GM21390 (cell line): ENCODE results near the gene SLC34A1.
"Not testable (repeated sequence)": the region's sequence is repeated elsewhere in the genome, so short reads cannot be mapped to it uniquely, and the experiment has no call there.

Experiments used
- ATAC-seq: cut with Tn5 transposase; IDR thresholded peaks from one replicate; pipeline ENCODE4 v1.9.1; 2021; ENCODE audit not compliant: unreplicated experiment

Gene SLC34A1, protein sequence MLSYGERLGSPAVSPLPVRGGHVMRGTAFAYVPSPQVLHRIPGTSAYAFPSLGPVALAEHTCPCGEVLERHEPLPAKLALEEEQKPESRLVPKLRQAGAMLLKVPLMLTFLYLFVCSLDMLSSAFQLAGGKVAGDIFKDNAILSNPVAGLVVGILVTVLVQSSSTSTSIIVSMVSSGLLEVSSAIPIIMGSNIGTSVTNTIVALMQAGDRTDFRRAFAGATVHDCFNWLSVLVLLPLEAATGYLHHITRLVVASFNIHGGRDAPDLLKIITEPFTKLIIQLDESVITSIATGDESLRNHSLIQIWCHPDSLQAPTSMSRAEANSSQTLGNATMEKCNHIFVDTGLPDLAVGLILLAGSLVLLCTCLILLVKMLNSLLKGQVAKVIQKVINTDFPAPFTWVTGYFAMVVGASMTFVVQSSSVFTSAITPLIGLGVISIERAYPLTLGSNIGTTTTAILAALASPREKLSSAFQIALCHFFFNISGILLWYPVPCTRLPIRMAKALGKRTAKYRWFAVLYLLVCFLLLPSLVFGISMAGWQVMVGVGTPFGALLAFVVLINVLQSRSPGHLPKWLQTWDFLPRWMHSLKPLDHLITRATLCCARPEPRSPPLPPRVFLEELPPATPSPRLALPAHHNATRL

DNA sequence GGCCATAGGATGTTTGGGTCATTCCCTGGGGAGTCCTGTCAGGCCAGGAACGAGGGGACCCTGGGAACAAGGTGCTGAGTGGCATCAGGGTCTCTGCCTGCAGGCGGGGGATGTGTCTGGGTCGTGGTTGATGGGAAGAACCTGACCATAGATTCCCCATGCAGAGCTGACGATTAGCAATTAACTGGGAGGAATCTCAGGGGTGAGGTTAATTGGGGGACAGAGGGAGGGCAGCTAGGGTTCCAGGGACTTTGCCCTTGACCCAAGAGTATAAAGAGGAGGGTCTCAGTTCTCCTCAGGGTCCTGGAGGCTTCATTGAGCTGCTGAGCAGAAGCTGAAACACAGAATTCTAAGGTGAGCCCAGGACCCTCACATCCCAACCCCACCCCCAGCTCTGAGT lies at the start of gene SLC34A1:
Gene SLC34A1, plus strand, starts transcription at position 301 of the 400 bp plus-strand sequence. CDS start 1,308 bp downstream, outside the sequence.
- no peak for ATAC-seq

DNA sequence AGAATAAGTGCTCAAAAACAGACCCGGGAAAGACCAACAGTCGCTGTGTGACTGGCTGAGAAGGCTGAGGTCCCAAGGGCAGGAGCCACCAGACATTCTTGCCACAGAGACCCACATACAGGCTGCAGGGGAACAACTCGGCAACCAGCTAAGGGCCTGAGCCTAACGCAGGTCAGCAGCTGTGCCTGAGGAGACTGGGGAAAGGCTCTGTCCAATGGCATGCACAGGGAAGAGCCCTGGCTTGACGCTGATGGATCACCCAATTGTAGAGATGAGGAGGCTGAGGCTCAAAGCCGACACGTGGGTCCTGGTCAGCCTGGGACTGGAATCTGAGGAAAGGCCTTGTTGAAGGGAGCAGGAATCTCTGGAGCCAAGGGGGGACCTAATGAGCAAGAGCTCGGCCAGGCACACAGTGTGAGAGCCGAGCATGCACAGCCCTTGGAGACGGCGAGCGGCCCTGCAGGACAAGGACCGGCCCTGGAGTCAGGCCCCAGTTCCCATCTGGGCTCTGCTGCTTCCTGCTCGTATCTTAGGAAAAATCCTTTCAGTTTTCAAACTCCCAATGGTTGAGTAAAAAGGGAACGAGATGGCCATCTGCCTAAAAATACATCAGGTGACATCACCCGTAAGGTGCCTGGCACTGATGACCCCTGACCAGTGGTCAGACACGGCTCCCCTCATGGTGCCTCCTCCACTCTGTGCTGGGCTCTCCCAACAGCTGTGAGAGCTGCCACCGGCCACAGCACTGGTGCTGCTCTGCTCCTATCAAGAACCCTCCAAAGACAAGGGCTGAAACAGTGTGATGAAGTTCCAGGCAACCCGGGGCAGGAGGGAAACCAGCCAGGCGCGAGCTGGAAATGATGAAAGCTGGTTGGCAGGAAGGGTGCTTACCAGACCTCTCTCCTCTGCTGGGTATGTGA lies 49.2 kb upstream of the SLC34A1 start:
- ATAC-seq = no peak

DNA sequence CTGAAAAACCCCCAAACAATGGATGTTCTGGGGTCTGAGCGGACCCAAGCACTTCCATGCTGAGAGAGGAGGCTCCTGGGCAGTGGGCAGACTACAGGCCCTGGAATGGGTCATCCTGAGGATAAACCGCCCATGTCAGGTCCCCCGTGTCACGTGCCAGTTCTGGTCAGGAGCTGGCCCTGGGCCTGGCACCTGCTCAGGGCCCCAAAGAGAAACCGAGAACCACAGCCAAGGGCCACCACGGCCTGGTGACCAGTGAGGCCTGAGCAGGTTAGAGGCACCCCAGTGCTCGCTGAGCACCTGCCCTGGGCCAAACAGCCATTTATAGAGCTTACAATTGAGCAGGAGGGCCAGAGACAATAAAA lies 48.6 kb upstream of the SLC34A1 start:
- no peak for ATAC-seq

DNA sequence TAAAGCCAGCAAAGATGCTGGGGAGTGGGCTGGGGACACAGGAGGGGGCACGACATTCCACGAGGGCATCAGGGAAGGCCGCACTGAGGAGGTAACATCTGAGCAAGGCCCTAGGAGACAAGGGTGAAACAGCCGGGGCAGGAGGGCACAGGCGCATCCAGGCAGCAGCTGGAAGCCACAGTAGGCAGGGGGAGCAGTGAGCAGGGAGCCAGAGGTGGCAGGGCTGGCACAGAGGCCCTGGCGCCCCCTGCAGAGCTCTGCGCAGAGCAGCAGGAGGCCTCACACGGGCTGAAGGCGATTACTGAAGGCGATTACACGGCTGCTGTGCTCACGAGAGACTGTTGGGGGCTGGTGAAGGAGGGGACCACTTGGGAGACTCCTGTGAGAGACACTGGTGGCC lies 48.1 kb upstream of the SLC34A1 start:
- no peak for ATAC-seq

DNA sequence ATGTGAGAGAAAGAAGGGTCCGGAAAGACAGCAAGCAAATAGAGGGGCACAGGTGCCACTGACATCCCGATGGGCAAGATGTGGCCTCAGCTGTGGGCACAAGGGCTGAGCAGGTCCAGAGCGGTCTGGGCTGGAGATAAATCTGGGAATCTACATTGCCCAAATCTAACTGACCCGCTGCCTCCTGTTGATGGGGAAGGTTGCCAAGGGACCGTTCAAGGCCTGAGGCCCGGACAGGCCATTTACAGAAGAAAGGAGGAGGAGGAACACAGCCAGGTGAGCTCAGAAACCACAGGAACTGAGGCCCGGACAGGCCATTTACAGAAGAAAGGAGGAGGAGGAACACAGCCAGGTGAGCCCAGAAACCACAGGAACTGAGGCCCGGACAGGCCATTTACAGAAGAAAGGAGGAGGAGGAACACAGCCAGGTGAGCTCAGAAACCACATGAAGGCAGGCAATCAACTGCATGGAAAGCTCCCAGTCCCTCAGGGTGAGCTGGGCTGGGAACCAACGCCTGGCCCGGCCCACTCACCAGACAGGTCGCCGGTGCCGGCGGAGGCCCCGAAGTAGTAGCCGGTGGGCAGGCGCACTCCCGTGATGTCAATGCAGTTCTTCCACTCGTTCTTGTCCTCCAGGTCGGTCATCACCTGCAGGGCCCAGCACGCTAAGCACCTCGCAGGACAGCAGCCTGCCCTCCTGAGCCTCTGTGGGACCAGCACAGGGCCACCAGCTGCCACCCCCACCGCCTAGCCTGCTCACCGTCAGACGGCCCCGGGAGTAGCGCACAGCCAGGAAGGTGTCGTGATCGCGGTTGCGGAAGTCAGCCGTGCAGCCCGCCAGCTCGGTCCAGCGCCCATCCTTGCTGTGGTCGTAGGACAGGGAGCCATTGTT lies 47.4 kb upstream of the SLC34A1 start:
- ATAC-seq = no peak

DNA sequence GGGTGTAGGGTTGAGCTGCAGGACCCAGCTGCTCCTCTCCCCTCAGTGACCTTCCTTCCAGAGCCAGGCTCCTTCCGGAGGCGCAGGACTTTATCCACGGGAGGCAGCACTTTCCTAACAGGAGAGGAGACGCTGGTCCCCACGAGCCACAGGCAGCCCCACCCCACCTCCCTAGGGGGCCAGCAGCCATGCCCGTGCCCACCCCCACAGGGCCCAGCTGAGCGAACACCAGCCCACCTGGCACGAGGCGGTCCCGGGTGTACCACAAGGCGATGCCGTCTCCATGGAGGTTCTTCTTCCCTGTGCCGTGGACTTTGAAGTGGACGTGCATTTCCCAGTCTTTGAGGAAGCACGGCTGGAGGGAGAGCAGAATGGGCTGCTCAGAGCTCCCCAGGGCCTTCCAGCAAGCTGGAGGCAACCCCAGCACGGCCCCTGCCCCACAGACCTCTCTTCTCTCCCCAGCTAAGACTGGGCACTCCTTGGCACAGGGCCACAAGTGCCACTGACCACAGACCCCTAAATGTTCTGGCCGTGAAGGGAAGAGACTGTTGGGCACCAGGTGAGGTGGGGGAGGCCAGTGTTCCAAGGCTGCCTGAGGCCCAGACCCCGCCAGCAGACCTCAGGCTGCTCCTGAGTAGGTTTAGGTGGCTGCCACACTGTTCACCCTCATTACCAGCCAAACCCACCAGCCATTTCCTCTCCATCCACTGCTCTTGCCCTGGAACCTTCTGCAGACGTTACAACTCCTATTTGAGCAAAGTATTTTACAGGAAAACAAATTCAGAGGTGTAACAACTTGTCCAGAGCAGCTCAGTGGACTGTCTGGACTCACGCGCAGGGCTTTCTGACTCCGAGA lies 45.8 kb upstream of the SLC34A1 start:
- no peak for ATAC-seq

DNA sequence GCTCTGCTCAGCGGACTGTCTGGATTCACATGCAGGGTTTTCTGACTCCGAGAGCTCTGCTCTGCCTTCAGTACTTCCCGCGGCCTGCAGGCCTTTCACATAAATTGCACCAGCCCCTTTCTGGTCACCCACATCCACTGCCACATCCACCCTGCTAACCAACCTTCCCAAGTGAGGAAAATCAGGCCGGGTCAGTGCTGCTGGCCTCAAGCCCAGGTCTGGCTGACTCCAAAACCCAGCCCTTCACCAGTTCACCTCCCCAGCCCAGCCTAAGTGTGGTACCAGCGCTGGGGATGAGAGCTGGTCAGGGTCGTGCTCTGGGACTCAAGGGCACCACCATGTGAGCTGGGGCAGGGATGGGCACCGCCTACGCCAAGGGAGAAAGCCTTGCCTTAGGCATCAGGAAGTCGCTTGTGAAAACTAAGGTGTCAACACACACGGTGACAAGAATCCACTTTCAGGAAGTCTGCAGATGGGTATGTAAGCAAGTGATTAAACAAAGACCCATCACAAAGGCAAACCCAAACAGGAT lies 45.1 kb upstream of the SLC34A1 start:
- ATAC-seq = no peak

DNA sequence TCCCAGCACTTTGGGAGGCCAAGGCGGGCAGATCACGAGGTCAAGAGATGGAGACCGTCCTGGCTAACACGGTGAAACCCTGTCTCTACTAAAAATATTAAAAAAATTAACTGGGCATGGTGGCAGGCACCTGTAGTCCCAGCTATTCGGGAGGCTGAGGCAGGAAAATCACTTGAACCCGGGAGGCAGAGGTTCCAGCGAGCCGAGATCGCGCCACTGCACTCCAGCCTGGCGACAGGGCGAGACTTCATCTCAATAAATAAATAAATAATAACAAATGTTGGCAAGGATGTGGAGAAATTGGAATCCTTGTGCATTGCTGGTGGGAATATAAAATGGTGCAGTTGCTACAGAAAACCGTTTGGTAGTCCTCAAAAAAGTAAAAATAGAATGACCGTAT lies 41.2 kb upstream of the SLC34A1 start:
- ATAC-seq = not testable (repeated sequence)

DNA sequence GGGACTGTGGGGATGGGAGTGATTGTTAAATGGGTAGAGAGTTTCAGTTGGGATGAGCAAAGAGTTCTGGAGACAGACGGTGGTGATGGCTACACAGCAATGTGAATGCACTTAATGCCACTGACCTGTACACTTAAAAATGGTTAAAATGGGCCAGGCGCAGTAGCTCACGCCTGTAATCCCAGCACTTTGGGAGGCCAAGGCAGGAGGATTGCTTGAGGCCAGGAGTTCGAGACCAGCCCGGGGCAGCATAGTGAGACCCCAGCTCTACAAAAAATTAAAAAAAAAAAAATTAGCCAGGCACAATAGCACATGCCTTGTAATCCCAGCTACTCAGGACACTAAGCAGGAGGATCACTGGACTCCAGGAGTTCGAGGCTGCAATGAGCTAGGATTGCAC lies 40.5 kb upstream of the SLC34A1 start:
- ATAC-seq = no peak

DNA sequence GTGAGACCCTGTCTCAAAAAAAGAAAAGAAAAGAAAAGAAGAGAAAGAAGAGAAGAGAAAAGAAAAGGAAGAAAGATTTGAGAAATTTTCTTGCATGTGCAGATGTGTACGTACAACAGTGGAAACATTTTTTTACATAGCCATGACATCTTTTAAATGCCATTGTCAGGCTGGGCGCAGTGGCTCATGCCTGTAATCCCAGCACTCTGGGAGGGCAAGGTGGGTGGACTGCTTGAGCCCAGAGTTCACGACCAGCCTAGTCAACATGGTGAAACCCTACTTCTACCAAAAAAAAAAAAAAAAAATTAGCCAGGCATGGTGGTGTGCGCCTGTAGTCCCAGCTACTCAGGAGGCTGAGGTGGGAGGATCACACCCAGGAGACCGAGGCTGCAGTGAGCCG lies 39.3 kb upstream of the SLC34A1 start:
- no peak for ATAC-seq

DNA sequence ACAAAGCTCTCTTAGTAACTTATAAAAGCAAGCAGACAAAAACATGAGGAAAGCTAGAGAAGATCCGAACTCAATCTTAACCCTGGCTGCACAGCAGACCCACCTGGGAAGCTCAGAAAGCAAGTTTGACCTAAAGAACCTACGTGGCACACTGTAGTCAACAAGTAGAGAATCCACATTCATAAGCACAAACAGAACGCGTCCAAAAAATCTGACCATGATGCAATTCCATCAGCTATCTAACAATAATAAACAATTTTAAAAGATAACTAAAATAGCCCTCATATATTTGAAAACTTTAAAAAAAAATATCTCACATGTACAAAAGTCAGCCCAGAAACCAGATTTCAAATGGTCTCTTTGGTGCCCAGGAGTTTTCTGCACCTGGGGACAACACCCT lies 37.4 kb upstream of the SLC34A1 start:
- no peak for ATAC-seq

DNA sequence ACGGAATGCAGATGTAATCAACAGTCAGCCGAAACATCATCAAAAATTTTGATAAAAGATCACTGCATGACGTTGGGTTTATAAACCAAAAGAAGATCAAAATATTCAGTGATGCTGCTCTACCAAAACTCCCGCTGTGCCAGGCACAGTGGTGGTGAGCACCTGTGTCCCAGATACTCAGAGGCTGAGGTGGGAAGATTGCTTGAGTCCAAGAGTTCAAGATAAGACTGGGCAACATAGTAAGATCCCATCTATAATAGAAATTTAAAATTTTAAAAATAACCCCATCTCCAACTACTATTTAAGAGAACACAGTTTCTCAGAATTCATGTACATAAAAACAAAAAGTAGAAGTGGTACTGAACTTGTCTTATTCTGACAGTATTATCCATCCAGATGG lies 36.5 kb upstream of the SLC34A1 start:
- ATAC-seq = no peak

DNA sequence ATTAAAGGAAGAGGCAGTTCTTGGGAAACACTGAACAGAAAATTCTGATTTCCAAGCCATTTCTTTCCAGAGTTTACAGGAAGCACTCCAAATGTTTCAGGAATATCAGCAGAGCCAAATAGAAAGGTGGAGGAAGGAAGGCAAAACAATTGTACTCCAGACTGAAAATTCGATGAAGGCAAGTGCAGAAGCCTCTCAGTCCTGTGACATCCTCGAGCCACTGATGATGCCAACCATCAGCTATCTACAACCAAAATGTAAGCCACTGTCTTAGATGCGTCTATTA lies 34.9 kb upstream of the SLC34A1 start:
- ATAC-seq = no peak

DNA sequence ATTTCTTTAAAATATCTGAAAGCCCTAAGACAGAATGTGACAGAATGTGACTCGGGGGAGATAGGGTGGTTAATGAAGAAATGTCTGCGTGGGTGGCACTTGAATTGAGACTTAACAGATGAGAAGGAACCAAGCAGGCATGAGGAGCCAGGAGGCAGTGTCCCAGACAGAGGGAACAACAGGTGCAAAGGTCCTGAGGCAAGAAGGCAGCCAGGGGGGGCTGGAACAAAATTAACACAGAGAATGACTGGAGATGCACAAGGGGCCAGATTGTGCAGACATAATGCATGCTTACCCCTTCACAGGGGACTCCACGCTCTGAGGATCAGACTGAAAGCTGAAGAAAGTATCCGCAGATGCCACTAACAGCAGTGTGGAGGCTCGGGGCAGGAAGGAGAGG lies 34.5 kb upstream of the SLC34A1 start:
- no peak for ATAC-seq

DNA sequence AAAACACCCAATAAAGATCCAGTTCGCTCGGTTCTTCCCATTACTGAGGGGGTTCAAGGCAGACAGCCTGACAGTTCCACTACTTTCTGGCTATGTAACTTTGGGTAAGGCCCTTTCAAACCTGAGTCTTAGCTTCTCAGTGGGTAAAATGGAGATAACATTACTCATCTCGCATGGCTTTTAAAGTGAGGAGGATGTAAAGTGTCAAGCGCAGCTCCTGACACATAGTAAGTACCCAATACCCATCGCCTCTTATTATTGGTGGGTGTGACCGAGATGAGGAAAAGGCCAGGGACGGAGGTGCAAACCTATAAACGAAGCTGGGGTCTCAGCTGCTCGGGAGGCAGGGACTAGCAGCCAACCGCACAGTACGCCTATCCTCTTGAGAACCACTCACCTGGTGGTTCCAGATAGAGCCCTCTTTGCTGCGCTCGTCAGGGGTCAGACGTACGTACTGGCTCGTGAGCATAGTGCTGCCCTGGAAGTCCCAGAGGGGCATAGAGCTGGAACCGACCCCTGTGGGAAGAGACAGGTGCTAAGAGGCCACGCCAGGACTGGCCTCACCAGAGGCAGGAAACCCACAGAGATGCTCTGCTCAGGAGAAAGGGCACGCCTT lies 33.4 kb upstream of the SLC34A1 start:
- ATAC-seq = no peak

DNA sequence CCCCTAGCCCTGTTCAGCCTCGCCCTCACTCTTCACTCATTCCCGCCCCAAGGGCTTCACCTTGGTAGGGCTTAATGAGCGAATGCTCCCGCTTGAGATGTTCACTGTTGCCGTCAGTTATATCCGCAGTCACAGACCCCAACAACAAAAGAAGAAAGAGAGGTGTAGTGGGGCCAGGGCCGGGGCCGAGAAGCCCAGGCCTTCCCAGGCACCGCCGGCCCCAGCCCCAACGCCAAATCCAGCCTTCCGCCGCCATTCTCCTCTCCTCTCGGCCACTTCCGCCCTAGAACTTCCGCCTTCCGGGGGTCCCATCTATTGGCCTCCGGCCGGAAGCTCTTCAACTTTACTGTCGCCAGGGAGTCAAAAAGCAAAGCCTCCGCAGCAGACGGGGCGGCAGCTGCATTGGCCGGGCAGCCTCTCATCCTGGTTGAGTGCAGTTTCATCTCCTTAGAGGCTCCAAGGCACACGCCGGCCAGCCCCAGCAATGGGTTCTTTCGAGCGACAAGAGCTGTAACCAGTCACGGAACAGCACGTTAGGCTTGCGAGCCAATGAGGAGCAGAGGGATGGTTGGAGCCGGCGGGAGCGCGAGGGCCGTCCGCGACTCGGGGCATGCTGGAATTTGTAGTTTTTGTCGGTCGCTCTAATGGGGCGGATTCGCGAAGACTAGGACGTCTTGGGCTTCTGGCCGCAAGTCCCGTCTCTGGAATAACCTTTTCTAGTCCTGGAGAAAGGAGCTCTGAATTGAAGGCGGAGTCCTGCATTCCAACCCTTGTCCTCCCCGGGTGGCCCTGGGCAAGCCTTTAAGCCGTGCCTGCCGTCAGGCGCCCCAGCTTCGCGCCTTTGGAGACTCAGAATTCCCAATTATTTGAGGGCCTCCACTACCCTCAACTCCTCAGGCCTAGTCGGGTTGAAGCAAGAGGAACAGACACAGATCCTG lies 32.6 kb upstream of the SLC34A1 start, which contains the start of gene LMAN2:
Gene LMAN2, minus strand, starts transcription at position 277 of the 938 bp plus-strand sequence. Its CDS starts 21 bp downstream, at position 256.
- peak; percentile 93 for ATAC-seq

DNA sequence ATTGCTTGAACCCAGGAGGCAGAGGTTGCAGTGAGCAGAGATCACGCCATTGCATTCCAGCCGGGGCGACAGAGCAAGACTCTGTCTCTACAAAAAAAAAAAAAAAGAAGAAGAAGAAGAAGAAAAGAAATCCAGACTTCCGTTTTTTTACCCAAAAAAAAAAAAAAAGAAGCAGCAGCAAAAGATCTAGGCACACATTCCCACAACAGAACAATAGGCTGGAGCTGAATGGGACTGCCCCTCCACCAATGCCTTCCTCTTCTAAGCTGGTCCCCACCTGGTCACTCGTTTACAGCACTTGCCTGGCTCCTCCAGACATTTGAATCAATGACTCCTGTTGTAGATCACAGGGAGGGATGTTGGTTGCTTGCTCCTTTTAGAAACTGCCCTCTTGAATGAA lies 31.1 kb upstream of the SLC34A1 start:
- ATAC-seq = no peak

DNA sequence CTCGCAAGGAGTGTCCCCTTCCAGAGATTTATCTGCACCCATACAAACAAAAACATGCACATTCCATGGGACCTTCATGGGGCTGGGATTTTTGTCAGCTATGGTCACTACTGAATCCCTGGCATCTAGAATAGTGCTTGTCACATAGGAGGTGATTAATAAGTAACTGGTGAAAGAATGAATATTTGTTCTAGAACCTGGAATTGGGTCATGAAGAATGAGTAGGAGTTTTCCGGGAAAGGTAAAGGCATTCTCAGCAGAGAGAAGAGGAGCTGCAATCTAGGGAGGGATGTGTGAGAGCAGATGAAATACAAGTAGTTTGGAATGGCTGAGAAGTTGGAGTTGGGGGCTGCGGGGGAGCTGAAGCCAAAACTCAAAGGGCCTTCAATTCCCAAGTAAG lies 30.0 kb upstream of the SLC34A1 start:
- no peak for ATAC-seq
